DND-41 (cell line): ENCODE data around the gene MIEF2.
A peak's percentile ranks its signal among the peaks of the same experiment; 100 is the strongest.

Experiments
- EZH2 ChIP-seq: IDR thresholded peaks from 3 replicates; pipeline ENCODE4 v1.6.1; 2012; ENCODE audit warnings: borderline replicate concordance, low read depth, mild to moderate bottlenecking, moderate library complexity, low read length, inconsistent platforms; ENCODE audit not compliant: severe bottlenecking
- TF ChIP-seq, protein P1 (sequence below): IDR thresholded peaks from 2 replicates; pipeline ENCODE4 v1.5.1; 2012; ENCODE audit warnings: borderline replicate concordance, low read length, moderate library complexity, mild to moderate bottlenecking; ENCODE audit not compliant: poor library complexity, severe bottlenecking; ENCODE audit errors: extremely low read depth

DNA sequence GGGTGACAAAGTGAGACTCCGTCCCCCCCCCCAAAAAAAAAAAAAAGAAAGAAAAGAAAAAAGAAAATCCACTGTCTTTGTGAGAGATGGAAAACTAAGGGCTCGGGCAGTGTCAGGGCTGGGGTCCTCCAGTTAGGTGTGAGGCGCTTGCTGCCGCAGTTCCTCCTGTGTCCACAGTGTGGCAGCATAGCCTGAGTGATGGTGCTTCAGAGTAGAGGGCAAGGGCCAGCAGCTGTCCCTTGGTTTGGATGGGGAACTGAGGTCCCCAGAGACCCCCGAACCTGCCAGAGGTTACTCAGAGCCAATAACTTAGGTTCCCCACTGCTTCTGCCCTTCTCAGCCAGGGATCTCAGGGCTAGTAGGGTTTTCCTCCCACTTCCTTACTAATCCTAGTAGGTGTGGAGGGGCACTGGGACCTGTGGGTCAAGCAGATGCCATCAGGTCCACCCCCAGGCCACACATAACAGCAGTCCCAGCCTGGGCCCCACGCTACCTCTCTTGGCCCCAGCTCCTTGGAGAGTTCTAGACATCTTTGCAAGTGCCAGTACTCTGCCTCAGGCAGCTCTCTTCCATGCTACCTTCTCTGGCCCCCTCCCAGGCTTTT is 42.9 kb upstream of the MIEF2 start:
- TF ChIP-seq, protein P1, sequence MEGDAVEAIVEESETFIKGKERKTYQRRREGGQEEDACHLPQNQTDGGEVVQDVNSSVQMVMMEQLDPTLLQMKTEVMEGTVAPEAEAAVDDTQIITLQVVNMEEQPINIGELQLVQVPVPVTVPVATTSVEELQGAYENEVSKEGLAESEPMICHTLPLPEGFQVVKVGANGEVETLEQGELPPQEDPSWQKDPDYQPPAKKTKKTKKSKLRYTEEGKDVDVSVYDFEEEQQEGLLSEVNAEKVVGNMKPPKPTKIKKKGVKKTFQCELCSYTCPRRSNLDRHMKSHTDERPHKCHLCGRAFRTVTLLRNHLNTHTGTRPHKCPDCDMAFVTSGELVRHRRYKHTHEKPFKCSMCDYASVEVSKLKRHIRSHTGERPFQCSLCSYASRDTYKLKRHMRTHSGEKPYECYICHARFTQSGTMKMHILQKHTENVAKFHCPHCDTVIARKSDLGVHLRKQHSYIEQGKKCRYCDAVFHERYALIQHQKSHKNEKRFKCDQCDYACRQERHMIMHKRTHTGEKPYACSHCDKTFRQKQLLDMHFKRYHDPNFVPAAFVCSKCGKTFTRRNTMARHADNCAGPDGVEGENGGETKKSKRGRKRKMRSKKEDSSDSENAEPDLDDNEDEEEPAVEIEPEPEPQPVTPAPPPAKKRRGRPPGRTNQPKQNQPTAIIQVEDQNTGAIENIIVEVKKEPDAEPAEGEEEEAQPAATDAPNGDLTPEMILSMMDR = peak; percentile 96
- no peak for TF ChIP-seq EZH2
